Mammary epithelial cell (primary cell): ENCODE measurements around the gene PSRC1.

Experiments
- CTCF ChIP-seq, 2 donors: IDR thresholded peaks in 1 of 2; conservative IDR thresholded peaks in 1 of 2; 2 replicates each; pipeline ENCODE4 v1.5.1; 2011 to 2012; ENCODE audit warnings: inconsistent platforms in 2 of 2, low read length in 2 of 2, mild to moderate bottlenecking in 2 of 2, control low read depth in 1 of 2, low read depth in 1 of 2; ENCODE audit not compliant: insufficient read depth in 1 of 2; ENCODE audit errors: extremely low read depth in 1 of 2
- EZH2 ChIP-seq: IDR thresholded peaks from 2 replicates; pipeline ENCODE4 v1.6.1; 2012; ENCODE audit warnings: low read length, inconsistent platforms, borderline replicate concordance

GRCh38 chr1:109283748-109284600, 1.0 kb upstream of the PSRC1 start:
- TF ChIP-seq CTCF (conservative IDR thresholded peaks at IDR 0.05 in 1 of 2, IDR thresholded peaks at IDR 0.05 in 1 of 2; ENCODE audit: extremely low read depth in 1 of 2, insufficient read depth in 1 of 2, low read depth in 1 of 2, low read length in 2 of 2), result no peak
- no peak for TF ChIP-seq EZH2
